SK-N-MC (cell line): ENCODE measurements around the gene ATXN10.
A peak's percentile ranks its signal among the peaks of the same experiment; 100 is the strongest.
"Not testable (repeated sequence)": the region's sequence is repeated elsewhere in the genome, so short reads cannot be mapped to it uniquely, and the experiment has no call there.

Experiments
- DNase-seq: peaks from one replicate; pipeline ENCODE4 v3.0.0-alpha.2; 2011; ENCODE audit warnings: low read depth, low spot score
- H3K27ac ChIP-seq: fragments of 200-600 bp; sonication (generic); 2 replicates; pipeline ENCODE4 v1.5.1; 2016; ENCODE audit warnings: mixed run types
- H3K36me3 ChIP-seq: fragments of 200-600 bp; sonication (generic); 2 replicates; pipeline ENCODE4 v1.6.1; 2017; ENCODE audit warnings: antibody characterized with exemption, low read length, mixed read lengths; ENCODE audit not compliant: insufficient read depth
- H3K4me3 ChIP-seq: fragments of 200-600 bp; sonication (generic); 2 replicates; pipeline ENCODE4 v1.5.1; 2016
- H3K9ac ChIP-seq: fragments of 200-600 bp; sonication (generic); 2 replicates; pipeline ENCODE4 v1.8.0; 2017; ENCODE audit warnings: mixed run types, mixed read lengths; ENCODE audit not compliant: insufficient read length
- H3K9me3 ChIP-seq: fragments of 200-600 bp; sonication (generic); 2 replicates; pipeline ENCODE4 v1.6.1; 2017; ENCODE audit warnings: low read depth, mild to moderate bottlenecking, antibody characterized with exemption, low read length, moderate library complexity, mixed read lengths
- EZH2 ChIP-seq: fragments of 200-600 bp; sonication (generic); IDR thresholded peaks from one replicate; pipeline ENCODE4 v1.6.1; 2017; ENCODE audit warnings: antibody characterized with exemption
- FOXP2 ChIP-seq: optimal IDR thresholded peaks from 2 replicates; pipeline ENCODE3; 2011; ENCODE audit warnings: mild to moderate bottlenecking, moderate library complexity; ENCODE audit not compliant: insufficient read depth; ENCODE audit errors: extremely low read length, control extremely low read depth
- POLR2AphosphoS5 ChIP-seq: IDR thresholded peaks from 2 replicates; pipeline ENCODE4 v1.6.1; 2012; ENCODE audit warnings: mild to moderate bottlenecking, low read depth, low read length, borderline replicate concordance

Gene ATXN10

DNA sequence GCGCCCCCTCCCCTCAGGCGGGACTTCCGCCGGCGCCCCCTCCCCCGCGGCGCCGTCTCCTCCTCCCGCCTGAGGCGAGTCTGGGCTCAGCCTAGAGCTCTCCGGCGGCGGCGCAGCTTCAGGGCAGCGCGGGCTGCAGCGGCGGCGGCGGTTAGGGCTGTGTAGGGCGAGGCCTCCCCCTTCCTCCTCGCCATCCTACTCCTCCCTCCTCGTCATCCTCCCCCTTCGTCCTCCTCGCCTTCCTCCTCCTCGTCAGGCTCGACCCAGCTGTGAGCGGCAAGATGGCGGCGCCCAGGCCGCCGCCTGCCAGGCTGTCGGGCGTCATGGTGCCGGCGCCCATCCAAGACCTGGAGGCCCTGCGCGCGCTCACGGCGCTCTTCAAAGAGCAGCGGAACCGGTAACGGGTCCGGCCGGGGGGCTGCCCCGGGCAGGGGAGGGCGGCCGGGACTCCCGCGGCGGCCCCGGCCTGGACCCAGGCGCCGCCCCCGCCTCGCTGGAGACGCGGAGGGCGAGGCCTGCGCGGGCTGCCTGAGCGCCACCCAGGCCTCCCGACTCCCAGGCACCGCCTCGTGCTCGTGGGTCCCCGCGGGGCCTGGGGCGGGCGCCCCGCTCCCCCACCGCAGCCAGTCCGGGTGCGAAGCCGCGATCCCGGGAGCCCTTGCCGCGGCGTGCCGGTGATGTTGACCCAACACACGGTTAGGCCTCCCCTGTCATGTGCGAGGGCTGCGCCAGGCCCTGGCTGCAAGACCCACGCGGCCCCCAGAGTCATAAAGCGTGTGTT lies at the start of gene ATXN10:
ATXN10 (plus strand) TSS at position 52 of the 781 bp plus-strand sequence; CDS start at position 282, 230 bp downstream.
- DNase-seq = no peak
- H3K9me3 ChIP-seq = no peaks in the 10 kb centered on the region
- H3K27ac ChIP-seq = peak within 1 kb of the TSS; percentile 86
- peak within 1 kb of the TSS; percentile 90 for H3K4me3 ChIP-seq
- H3K36me3 ChIP-seq = peaks cover 12% of the 10 kb centered on the region; the same call in 1 of the 2 replicates
- H3K9ac ChIP-seq = peak within 1 kb of the TSS; percentile 95
- TF ChIP-seq POLR2AphosphoS5 (peak; percentile 80), EZH2 (no peak), FOXP2 (no peak)

DNA sequence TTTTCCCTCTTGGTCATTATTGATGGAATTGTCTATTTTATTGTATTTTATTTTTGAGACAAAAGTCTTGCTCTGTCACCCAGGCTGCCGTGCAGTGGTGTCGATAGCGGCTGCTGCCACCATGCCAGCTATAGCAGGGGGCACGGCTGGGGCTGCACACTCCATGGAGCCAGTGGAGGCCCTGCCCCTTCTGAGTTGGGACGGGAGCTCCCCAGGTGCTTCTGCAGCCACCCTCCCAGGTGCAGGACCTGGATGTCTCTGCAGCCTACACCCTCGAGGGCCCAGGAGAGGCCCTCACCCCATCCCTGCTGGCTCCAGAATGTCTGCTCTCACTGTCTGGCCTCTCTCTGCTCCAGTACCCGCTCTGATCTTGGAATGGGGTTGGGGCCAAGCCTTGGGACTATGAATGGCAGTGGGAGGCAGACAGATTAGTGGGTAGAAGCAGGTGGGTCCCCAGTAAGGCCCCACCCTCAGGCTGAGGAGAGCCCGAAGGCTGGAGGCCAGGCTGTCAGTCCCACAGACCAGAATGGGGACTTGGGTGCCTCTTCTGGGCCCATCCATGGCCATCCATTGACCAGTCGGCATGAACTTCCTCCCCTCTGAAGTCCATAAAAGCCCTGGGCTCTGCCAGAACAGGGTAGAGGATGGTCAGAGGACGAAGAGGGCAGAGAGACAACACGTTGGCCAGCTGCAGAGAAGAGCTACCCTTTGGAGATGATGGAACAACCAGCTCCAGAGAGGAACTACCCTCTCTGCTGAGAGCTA lies 49.6 kb upstream of the ATXN10 start:
- no peak overlapping the region for H3K27ac ChIP-seq
- H3K4me3 ChIP-seq = no peak overlapping the region
- H3K36me3 ChIP-seq = no peaks in the 10 kb centered on the region
- no peak overlapping the region for H3K9ac ChIP-seq
- no peaks in the 10 kb centered on the region for H3K9me3 ChIP-seq
- TF ChIP-seq FOXP2 (no peak), POLR2AphosphoS5 (no peak), EZH2 (no peak)
- no peak for DNase-seq

DNA sequence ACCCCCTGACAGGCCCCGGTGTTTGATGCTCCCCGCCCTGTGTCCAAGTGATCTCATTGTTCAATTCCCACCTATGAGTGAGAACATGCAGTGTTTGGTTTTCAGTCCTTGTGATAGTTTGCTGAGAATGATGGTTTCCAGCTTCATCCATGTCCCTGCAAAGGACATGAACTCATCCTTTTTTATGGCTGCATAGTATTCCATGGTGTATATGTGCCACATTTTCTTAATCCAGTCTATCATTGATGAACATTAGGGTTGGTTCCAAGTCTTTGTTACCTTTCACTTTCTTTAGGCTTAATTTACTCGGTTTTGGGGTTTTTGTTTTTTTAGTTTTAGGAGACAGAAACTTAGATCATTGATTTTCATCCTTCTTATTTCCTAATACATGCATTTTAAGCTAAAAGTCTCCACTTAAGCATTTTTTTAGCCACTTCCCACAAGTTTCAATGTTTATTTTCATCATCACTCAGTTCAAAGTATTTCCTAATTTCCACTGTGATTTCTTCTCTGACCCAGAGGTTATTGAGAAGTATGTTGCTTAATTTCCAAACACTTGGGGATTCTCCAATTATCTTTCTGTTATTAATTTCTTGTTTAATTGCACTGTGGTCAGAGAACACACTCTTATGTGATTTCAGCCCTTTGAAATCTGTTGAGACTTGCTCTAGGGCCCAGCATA lies 48.0 kb upstream of the ATXN10 start:
- not testable (repeated sequence) for DNase-seq, H3K36me3 ChIP-seq, H3K9me3 ChIP-seq, H3K27ac ChIP-seq, H3K4me3 ChIP-seq, H3K9ac ChIP-seq

DNA sequence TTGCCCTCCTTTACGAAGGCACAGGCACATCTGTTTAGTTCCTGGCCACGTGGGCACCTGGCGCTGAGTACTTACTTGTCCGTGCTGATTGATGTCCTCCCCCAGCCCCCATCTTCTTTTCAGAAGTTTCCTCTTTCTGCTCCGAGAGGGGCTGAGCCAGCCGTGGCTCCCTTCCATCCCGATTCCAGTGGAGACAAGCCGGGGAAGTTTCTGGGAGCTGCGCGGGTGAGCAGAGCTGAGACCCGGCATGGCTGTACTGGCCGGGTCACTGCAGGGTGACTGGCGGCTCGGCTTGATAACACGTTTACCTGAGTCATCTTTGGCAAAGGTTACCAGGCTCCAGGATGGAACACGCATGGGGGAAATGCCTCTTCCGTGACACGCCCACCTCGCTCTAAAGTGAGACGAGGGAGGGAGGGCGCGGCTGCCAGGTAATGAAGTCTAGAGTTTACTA lies 45.4 kb upstream of the ATXN10 start:
- Histone ChIP-seq H3K9me3 (no peaks in the 10 kb centered on the region), H3K27ac (no peak overlapping the region), H3K36me3 (no peaks in the 10 kb centered on the region), H3K4me3 (no peak overlapping the region), H3K9ac (no peak overlapping the region)
- no peak for DNase-seq
- no peak for TF ChIP-seq FOXP2
- no peak for TF ChIP-seq EZH2
- TF ChIP-seq POLR2AphosphoS5 = no peak

DNA sequence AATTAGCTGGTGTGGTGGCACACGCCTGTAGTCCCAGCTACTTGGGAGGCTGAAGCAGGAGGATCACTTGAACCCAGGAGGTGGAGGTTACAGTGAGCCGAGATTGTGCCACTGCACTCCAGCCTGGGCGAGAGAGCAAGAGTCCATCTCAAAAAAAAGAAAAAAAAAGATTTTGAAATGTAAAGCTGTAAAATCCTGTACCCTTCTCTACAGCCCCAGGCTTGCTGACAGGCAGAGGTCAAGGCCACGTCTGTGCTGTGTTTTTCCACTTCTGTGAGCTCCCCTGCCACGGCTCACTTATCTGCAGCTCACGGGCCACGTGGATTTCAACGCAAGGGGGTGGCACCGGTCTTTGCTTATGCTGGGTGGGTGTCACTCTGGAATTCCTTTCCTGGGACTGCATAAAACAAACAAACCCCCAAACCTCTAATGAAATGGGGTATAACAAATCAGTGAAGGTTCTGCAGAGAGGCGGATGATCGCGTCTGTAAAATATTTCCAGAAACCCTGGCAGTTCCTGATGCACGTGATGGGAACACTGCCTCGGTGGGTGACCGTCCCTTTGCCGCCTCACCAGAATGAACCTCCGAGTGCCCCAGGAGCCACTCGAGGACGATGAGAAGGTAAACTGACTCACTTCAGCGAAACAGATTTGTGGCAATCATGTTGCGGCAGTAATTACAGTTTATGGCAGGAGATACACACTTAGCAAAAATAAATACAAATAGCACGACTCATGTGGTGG lies 44.0 kb upstream of the ATXN10 start:
- no peak for DNase-seq
- no peak overlapping the region for H3K9ac ChIP-seq
- no peaks in the 10 kb centered on the region for H3K36me3 ChIP-seq
- H3K9me3 ChIP-seq = no peaks in the 10 kb centered on the region
- no peak overlapping the region for H3K27ac ChIP-seq
- no peak overlapping the region for H3K4me3 ChIP-seq
- TF ChIP-seq FOXP2 (no peak), POLR2AphosphoS5 (no peak)

GRCh38 chr22:45628515-45628914 lies 43.1 kb upstream of the ATXN10 start:
- no peak overlapping the region for H3K9ac ChIP-seq
- no peak for DNase-seq
- no peak overlapping the region for H3K27ac ChIP-seq
- TF ChIP-seq POLR2AphosphoS5 (no peak), FOXP2 (no peak), EZH2 (no peak)
- no peaks in the 10 kb centered on the region for H3K9me3 ChIP-seq
- H3K36me3 ChIP-seq = no peaks in the 10 kb centered on the region
- H3K4me3 ChIP-seq = no peak overlapping the region

DNA sequence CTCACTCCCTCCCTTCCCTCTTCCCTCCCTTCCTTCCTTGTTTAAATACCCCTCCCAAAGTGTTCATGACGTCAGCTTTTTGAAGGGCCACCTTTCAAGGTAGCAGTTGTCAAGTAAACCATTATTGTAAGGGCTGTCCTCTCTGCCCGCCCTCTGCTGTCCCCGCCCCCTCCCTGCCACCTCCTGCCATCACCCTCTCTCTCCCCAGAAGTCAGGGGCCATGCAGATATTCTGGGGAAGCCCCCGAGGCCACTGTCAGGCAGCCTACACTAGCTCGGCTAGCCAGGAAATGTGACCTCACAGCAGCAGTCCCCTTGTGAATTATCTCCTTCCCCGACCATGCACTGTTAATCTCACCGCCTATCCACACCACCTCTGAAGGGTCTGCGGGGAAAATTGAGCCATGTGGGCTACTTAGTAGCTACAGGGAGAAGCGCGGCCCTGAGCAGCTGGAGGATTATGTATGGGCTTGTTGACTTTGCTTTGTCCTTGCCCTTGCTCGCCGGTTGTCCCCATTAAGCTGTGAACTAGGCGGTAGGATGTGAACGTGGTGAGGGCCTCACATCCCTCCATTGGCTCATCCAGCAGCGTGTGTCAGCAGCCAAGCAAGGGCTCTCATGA lies 42.1 kb upstream of the ATXN10 start:
- no peak for TF ChIP-seq EZH2
- TF ChIP-seq FOXP2 = no peak
- TF ChIP-seq POLR2AphosphoS5 = no peak
- Histone ChIP-seq H3K9me3 (no peaks in the 10 kb centered on the region), H3K36me3 (no peaks in the 10 kb centered on the region), H3K9ac (no peak overlapping the region), H3K4me3 (no peak overlapping the region), H3K27ac (no peak overlapping the region)
- no peak for DNase-seq
